AG10803 (cell line): Measurements from ENCODE around the gene MVK.
"Not testable (repeated sequence)": the region's sequence is repeated elsewhere in the genome, so short reads cannot be mapped to it uniquely, and the experiment has no call there.

Experiments used
- DNase-seq: peaks from one replicate; pipeline ENCODE4 v3.0.0; 2010; ENCODE audit warnings: low read depth
- H3K4me3 ChIP-seq: 2 replicates; pipeline ENCODE4 v1.5.1; 2011; ENCODE audit warnings: mild to moderate bottlenecking, low read length, control low read depth
- CTCF ChIP-seq: conservative IDR thresholded peaks from 2 replicates; pipeline ENCODE4 v1.5.1; 2011; ENCODE audit warnings: mild to moderate bottlenecking, low read length, control low read depth, inconsistent platforms

Gene MVK

GRCh38 chr12:109600481-109600880 lies 26.9 kb downstream of the MVK start:
- H3K4me3 ChIP-seq: no peak overlapping the region
- DNase-seq: no peak
- no peak for TF ChIP-seq CTCF

DNA sequence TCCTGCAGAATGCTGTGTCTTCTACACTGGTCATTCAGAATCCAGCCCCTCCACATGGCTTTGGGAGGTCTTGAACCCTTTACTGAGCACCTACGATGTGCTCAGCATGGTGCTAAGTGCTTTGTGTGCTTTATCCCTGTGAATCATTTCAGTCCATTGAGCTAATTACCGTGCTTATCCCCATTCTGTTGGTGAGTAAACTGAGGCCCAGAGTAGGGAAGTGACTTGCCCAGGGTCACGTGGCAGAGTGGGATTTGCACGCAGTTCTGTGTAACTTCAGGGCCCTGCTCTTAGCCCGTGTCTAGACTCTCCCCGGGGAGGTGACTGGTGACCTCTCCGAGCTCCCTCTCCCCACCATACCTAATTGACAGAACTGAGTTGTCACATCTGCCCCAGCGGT lies 27.4 kb downstream of the MVK start:
- no peak overlapping the region for H3K4me3 ChIP-seq
- DNase-seq: no peak
- TF ChIP-seq CTCF: no peak

- no peak overlapping the region for H3K4me3 ChIP-seq
- no peak for DNase-seq
- TF ChIP-seq CTCF: no peak
Observed at GRCh38 chr12:109601557-109601956, 28.0 kb downstream of the MVK start.

DNA sequence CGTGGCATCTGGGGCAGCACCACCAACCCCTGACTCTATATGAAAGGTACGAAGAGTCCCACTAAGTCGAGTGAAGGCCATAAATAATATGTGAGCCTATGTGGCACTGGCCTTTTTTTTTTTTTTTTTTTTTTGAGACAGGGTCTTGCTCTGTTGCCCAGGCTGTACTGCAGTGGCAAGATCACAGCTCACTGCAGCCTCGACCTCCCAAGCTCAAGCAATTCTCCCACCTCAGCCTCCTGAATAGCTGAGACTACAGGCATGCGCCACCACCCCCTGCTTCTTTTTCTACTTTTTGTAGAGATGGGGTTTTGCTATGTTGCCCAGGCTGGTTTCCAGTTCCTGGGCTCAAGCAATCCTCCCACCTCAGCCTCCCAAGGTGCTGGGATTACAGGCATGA lies 28.5 kb downstream of the MVK start:
- not testable (repeated sequence) for DNase-seq, H3K4me3 ChIP-seq

GRCh38 chr12:109604132-109604585 lies 30.6 kb downstream of the MVK start:
- no peak overlapping the region for H3K4me3 ChIP-seq
- TF ChIP-seq CTCF: no peak

DNA sequence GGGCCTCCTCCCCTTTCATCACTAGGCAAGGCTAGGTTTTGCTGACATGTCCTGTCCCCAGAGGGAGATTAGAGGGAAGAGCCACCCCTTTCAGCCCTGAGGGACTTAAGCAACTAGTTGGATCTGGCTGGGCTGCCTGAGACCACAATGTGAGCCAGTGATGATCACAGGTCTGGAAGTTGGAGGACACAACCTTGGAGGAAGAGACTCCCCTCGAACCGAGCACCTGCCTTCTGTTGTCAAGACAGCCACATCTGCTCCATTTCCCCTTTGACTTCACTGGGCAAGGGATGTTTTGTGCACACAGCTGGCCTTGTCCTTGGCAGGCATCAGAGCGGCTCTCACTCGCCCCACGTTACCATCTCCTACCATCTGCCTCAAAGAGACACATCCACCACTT lies 31.4 kb downstream of the MVK start:
- no peak for TF ChIP-seq CTCF
- H3K4me3 ChIP-seq: no peak overlapping the region
- no peak for DNase-seq

More at GRCh38 chr12:109604132-109604585, 30.6 kb downstream of the MVK start:
- no peak for DNase-seq

DNA sequence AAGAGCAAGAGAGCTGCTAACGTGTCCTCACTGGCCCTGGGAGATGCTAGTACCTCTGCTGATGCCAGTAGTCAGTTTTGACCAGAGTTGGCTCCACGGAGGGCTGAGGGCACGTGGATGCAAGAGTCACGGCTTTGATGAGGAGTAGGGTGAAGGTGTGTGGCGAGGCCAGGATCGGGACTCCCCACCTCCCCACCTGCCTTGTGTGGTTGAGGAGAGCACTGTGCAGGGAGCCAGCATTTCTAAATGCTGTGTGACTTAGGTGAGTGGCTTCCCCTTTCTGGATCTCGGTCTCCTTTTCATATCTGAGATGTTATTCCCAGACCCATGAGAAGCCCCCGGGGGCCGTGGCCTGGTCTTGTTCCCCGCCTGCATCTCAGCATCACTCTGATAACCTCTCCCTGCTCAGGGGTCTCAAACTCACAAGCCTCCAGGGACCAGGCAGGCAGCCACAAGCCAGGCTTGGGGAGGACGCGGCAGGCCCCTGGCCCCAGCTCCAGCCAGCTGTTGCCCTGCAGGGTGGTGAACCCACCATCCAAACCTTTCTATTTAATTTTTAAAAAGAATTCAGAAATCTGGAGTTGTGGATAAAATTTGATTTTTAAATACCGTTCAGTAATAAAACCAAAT lies 32.1 kb downstream of the MVK start:
- DNase-seq: no peak
- no peak for TF ChIP-seq CTCF
- H3K4me3 ChIP-seq: no peak overlapping the region
